ENCODE measurements around the gene FAM171A1.
"Not testable (repeated sequence)": the region's sequence is repeated elsewhere in the genome, so short reads cannot be mapped to it uniquely, and the experiment has no call there.

FAM171A1 gene

GRCh38 chr10:15309221-15309620, 61.9 kb downstream of the FAM171A1 start:
- DNase-seq (ENCODE audit: low read depth) = no peak
- no peak for TF ChIP-seq CTCF (IDR thresholded peaks at IDR 0.05; ENCODE audit: control insufficient read depth, insufficient read depth, low read depth, low read length, missing control alignments)
- no peak overlapping the region for H3K4me3 ChIP-seq (ENCODE audit: control insufficient read depth, low read depth, low read length)

GRCh38 chr10:15306735-15307280, 64.3 kb downstream of the FAM171A1 start:
- no peak for TF ChIP-seq CTCF (IDR thresholded peaks at IDR 0.05; ENCODE audit: control insufficient read depth, insufficient read depth, low read depth, low read length, missing control alignments)
- DNase-seq (ENCODE audit: low read depth) = no peak
- no peak overlapping the region for H3K4me3 ChIP-seq (ENCODE audit: control insufficient read depth, low read depth, low read length)

GRCh38 chr10:15305634-15306033, 65.5 kb downstream of the FAM171A1 start:
- no peak overlapping the region for H3K4me3 ChIP-seq (ENCODE audit: control insufficient read depth, low read depth, low read length)
- no peak for TF ChIP-seq CTCF (IDR thresholded peaks at IDR 0.05; ENCODE audit: control insufficient read depth, insufficient read depth, low read depth, low read length, missing control alignments)
- DNase-seq (ENCODE audit: low read depth) = no peak

GRCh38 chr10:15305161-15305560, 65.9 kb downstream of the FAM171A1 start:
- no peak overlapping the region for H3K4me3 ChIP-seq (ENCODE audit: control insufficient read depth, low read depth, low read length)
- no peak for TF ChIP-seq CTCF (IDR thresholded peaks at IDR 0.05; ENCODE audit: control insufficient read depth, insufficient read depth, low read depth, low read length, missing control alignments)
- no peak for DNase-seq (ENCODE audit: low read depth)

- DNase-seq (ENCODE audit: low read depth); H3K4me3 ChIP-seq (ENCODE audit: control insufficient read depth, low read depth, low read length): not testable (repeated sequence)
These were observed 68.7 kb downstream of the FAM171A1 start for GRCh38 chr10:15302188-15302956.

- no peak for DNase-seq (ENCODE audit: low read depth)
- TF ChIP-seq CTCF (IDR thresholded peaks at IDR 0.05; ENCODE audit: control insufficient read depth, insufficient read depth, low read depth, low read length, missing control alignments) = no peak
These were observed 70.4 kb downstream of the FAM171A1 start for GRCh38 chr10:15300697-15301096.

GRCh38 chr10:15300145-15300544, 70.9 kb downstream of the FAM171A1 start:
- H3K4me3 ChIP-seq (ENCODE audit: control insufficient read depth, low read depth, low read length) = no peak overlapping the region
- no peak for DNase-seq (ENCODE audit: low read depth)
- no peak for TF ChIP-seq CTCF (IDR thresholded peaks at IDR 0.05; ENCODE audit: control insufficient read depth, insufficient read depth, low read depth, low read length, missing control alignments)

More at GRCh38 chr10:15300697-15301096, 70.4 kb downstream of the FAM171A1 start:
- no peak overlapping the region for H3K4me3 ChIP-seq (ENCODE audit: control insufficient read depth, low read depth, low read length)
